CD8-positive, alpha-beta memory T cell (primary cell): ENCODE data around the gene CCBE1. TPM values are rescaled to one million over a fixed set of nuclear protein-coding genes. Genes with fewer than 3 reads are reported as not detected.
"Not testable (repeated sequence)": the region's sequence is repeated elsewhere in the genome, so short reads cannot be mapped to it uniquely, and the experiment has no call there.

Experiments
- CTCF ChIA-PET: fragments of 350-600 bp; sonication (Branson Sonifier 250); formaldehyde crosslinking; loops from one replicate; lab custom pipeline; 2021; ENCODE audit warnings: antibody characterized with exemption; lab: Charles Lee
- POLR2A ChIA-PET: fragments of 350-600 bp; sonication (Branson Sonifier 250); formaldehyde crosslinking; loops from one replicate; lab custom pipeline; 2021; ENCODE audit warnings: antibody characterized with exemption; lab: Charles Lee
- DNase-seq, 5 donors: peaks; one replicate each; pipeline versions ENCODE4 v3.0.0 to v3.0.0-alpha.2; 2020 to 2022; ENCODE audit warnings: mixed read lengths in 1 of 5
- H3K27ac ChIP-seq: one replicate; pipeline ENCODE4 v1.7.0; 2013; ENCODE audit warnings: low read depth, mild to moderate bottlenecking, low read length, moderate library complexity
- H3K27me3 ChIP-seq: 2 replicates; pipeline ENCODE4 v1.7.0; 2013; ENCODE audit warnings: low read length, mild to moderate bottlenecking; ENCODE audit not compliant: insufficient read depth, poor library complexity, severe bottlenecking
- H3K36me3 ChIP-seq: 2 replicates; pipeline ENCODE4 v1.7.0; 2013; ENCODE audit warnings: mild to moderate bottlenecking, low read length, moderate library complexity; ENCODE audit not compliant: insufficient read depth
- H3K4me1 ChIP-seq: 2 replicates; pipeline ENCODE4 v1.7.0; 2013; ENCODE audit warnings: mild to moderate bottlenecking, low read length, moderate library complexity; ENCODE audit not compliant: insufficient read depth
- H3K4me3 ChIP-seq: 2 replicates; pipeline ENCODE4 v1.7.0; 2013; ENCODE audit warnings: mild to moderate bottlenecking, low read length
- H3K9me3 ChIP-seq: 2 replicates; pipeline ENCODE4 v1.7.0; 2013; ENCODE audit warnings: mild to moderate bottlenecking, low read length
- H3K27ac Mint-ChIP-seq, 8 donors: one replicate each; pipeline ENCODE4 v1.8.0; 2020 to 2021; ENCODE audit warnings: mixed read lengths in 8 of 8, mild to moderate bottlenecking in 6 of 8, inconsistent platforms in 3 of 8, moderate library complexity in 3 of 8
- H3K27me3 Mint-ChIP-seq, 2 donors: one replicate each; pipeline ENCODE4 v1.8.0; 2020 to 2021; ENCODE audit warnings: mixed read lengths in 2 of 2, mild to moderate bottlenecking in 1 of 2, moderate library complexity in 1 of 2
- H3K36me3 Mint-ChIP-seq, 3 donors: one replicate each; pipeline ENCODE4 v1.8.0; 2020 to 2021; ENCODE audit warnings: mixed read lengths in 3 of 3, inconsistent platforms in 1 of 3, mild to moderate bottlenecking in 1 of 3
- H3K4me1 Mint-ChIP-seq, 3 donors: one replicate each; pipeline ENCODE4 v1.8.0; 2020 to 2021; ENCODE audit warnings: mixed read lengths in 3 of 3, inconsistent platforms in 1 of 3, mild to moderate bottlenecking in 1 of 3
- H3K4me3 Mint-ChIP-seq, 7 donors: one replicate each; pipeline ENCODE4 v1.8.0; 2020 to 2021; ENCODE audit warnings: mixed read lengths in 7 of 7, mild to moderate bottlenecking in 6 of 7, moderate library complexity in 4 of 7, inconsistent platforms in 2 of 7
- H3K9me3 Mint-ChIP-seq, 5 donors: one replicate each; pipeline ENCODE4 v1.8.0; 2020 to 2022; ENCODE audit warnings: mixed read lengths in 5 of 5, mild to moderate bottlenecking in 3 of 5, moderate library complexity in 2 of 5, inconsistent platforms in 1 of 5
- polyA plus RNA-seq: library from polyadenylated mRNA; unstranded; fragments of 300-500 nt; fragmentation: Illumina TruSeq; gene quantifications from one replicate; pipeline ENCODE4 v1.2.3, GENCODE V29; 2021
- total RNA-seq, 2 experiments: library from RNA; stranded (reverse); gene quantifications; one replicate each; pipeline ENCODE4 v1.2.3, GENCODE V29; 2021

CCBE1 gene
- total and polyA plus RNA-seq, 3 experiments from 2014 or later: not detected

- Mint-ChIP-seq H3K4me3 (no peak overlapping the region), H3K27me3 (peaks cover 0 to 7% of the 10 kb centered on the region in 2 donors), H3K27ac (no peak overlapping the region), H3K36me3 (no peaks in the 10 kb centered on the region), H3K9me3 (peaks cover 0 to 7% (median 2%) of the 10 kb centered on the region in 5 donors), H3K4me1 (no peaks in the 10 kb centered on the region)
- DNase-seq: no peak
- no peak overlapping the region for H3K4me3 ChIP-seq
- no peaks in the 10 kb centered on the region for H3K9me3 ChIP-seq
- H3K27ac ChIP-seq: no peak overlapping the region
- ChIA-PET POLR2A (no interaction called here), CTCF (no interaction called here)
- no peaks in the 10 kb centered on the region for H3K36me3 ChIP-seq
- H3K4me1 ChIP-seq: no peaks in the 10 kb centered on the region
- H3K27me3 ChIP-seq: no peaks in the 10 kb centered on the region
Observed at GRCh38 chr18:59528866-59529265, 168.4 kb downstream of the CCBE1 start.

- Histone ChIP-seq H3K36me3 (no peaks in the 10 kb centered on the region), H3K27ac (no peak overlapping the region), H3K4me1 (no peaks in the 10 kb centered on the region), H3K9me3 (no peaks in the 10 kb centered on the region), H3K27me3 (no peaks in the 10 kb centered on the region), H3K4me3 (no peak overlapping the region)
- Mint-ChIP-seq H3K9me3 (peaks cover 0 to 11% (median 3%) of the 10 kb centered on the region in 5 donors), H3K36me3 (no peaks in the 10 kb centered on the region), H3K27ac (no peak overlapping the region), H3K4me3 (no peak overlapping the region), H3K27me3 (no peaks in the 10 kb centered on the region), H3K4me1 (no peaks in the 10 kb centered on the region)
- POLR2A ChIA-PET: no interaction called here
- no peak for DNase-seq
- CTCF ChIA-PET: no interaction called here
Observed at GRCh38 chr18:59520562-59521355, 176.5 kb downstream of the CCBE1 start.

- Mint-ChIP-seq H3K4me1 (no peaks in the 10 kb centered on the region), H3K9me3 (peaks cover 0 to 5% (median 3%) of the 10 kb centered on the region in 5 donors), H3K27me3 (peaks cover 0 to 6% of the 10 kb centered on the region in 2 donors), H3K36me3 (no peaks in the 10 kb centered on the region), H3K27ac (no peak overlapping the region), H3K4me3 (no peak overlapping the region)
- H3K4me3 ChIP-seq: no peak overlapping the region
- POLR2A ChIA-PET: no interaction called here
- DNase-seq: no peak
- no peak overlapping the region for H3K27ac ChIP-seq
- no peaks in the 10 kb centered on the region for H3K27me3 ChIP-seq
- CTCF ChIA-PET: no interaction called here
- H3K4me1 ChIP-seq: no peaks in the 10 kb centered on the region
- H3K36me3 ChIP-seq: no peaks in the 10 kb centered on the region
- no peaks in the 10 kb centered on the region for H3K9me3 ChIP-seq
Observed at GRCh38 chr18:59518705-59519104, 178.5 kb downstream of the CCBE1 start.

GRCh38 chr18:59517446-59518165 lies 179.6 kb downstream of the CCBE1 start:
- H3K36me3 ChIP-seq: no peaks in the 10 kb centered on the region
- H3K36me3 Mint-ChIP-seq: no peaks in the 10 kb centered on the region
- no peak overlapping the region for H3K4me3 Mint-ChIP-seq
- no peak for DNase-seq
- H3K4me3 ChIP-seq: no peak overlapping the region
- H3K9me3 ChIP-seq: no peaks in the 10 kb centered on the region
- H3K27me3 ChIP-seq: no peaks in the 10 kb centered on the region
- ChIA-PET POLR2A (no interaction called here), CTCF (no interaction called here)
- H3K9me3 Mint-ChIP-seq: peaks cover 0 to 5% (median 3%) of the 10 kb centered on the region in 5 donors
- no peak overlapping the region for H3K27ac ChIP-seq
- H3K27me3 Mint-ChIP-seq: peaks cover 6 to 9% of the 10 kb centered on the region in 2 donors
- H3K4me1 ChIP-seq: no peaks in the 10 kb centered on the region
- H3K4me1 Mint-ChIP-seq: no peaks in the 10 kb centered on the region
- no peak overlapping the region for H3K27ac Mint-ChIP-seq

- H3K4me1 Mint-ChIP-seq: no peaks in the 10 kb centered on the region
- H3K4me3 ChIP-seq: no peak overlapping the region
- peaks cover 9 to 14% of the 10 kb centered on the region in 2 donors for H3K27me3 Mint-ChIP-seq
- peaks cover 0 to 1% (median 0%) of the 10 kb centered on the region in 3 donors for H3K36me3 Mint-ChIP-seq
- H3K9me3 Mint-ChIP-seq: peaks cover 1 to 5% (median 3%) of the 10 kb centered on the region in 5 donors
- ChIA-PET CTCF (no interaction called here), POLR2A (no interaction called here)
- H3K36me3 ChIP-seq: no peaks in the 10 kb centered on the region
- no peak overlapping the region for H3K27ac ChIP-seq
- no peaks in the 10 kb centered on the region for H3K27me3 ChIP-seq
- H3K27ac Mint-ChIP-seq: no peak overlapping the region
- no peaks in the 10 kb centered on the region for H3K4me1 ChIP-seq
- H3K4me3 Mint-ChIP-seq: no peak overlapping the region
- H3K9me3 ChIP-seq: no peaks in the 10 kb centered on the region
- no peak for DNase-seq
Observed at GRCh38 chr18:59516356-59517155, 180.7 kb downstream of the CCBE1 start.

GRCh38 chr18:59515956-59516355 lies 181.3 kb downstream of the CCBE1 start:
- H3K27me3 Mint-ChIP-seq: peaks cover 9 to 15% of the 10 kb centered on the region in 2 donors
- H3K4me1 Mint-ChIP-seq, H3K27me3 ChIP-seq, CTCF ChIA-PET, H3K9me3 ChIP-seq, H3K4me3 ChIP-seq, DNase-seq, H3K36me3 ChIP-seq, H3K9me3 Mint-ChIP-seq, H3K27ac Mint-ChIP-seq, H3K4me3 Mint-ChIP-seq, H3K27ac ChIP-seq, POLR2A ChIA-PET, H3K36me3 Mint-ChIP-seq, H3K4me1 ChIP-seq: not testable (repeated sequence)

GRCh38 chr18:59515147-59515546 lies 182.1 kb downstream of the CCBE1 start:
- H3K27me3 Mint-ChIP-seq: peaks cover 9 to 15% of the 10 kb centered on the region in 2 donors

More at GRCh38 chr18:59515147-59515546, 182.1 kb downstream of the CCBE1 start:
- Histone ChIP-seq H3K4me1 (no peaks in the 10 kb centered on the region), H3K4me3 (no peak overlapping the region), H3K27ac (no peak overlapping the region), H3K27me3 (no peaks in the 10 kb centered on the region), H3K36me3 (no peaks in the 10 kb centered on the region), H3K9me3 (no peaks in the 10 kb centered on the region)
- DNase-seq: no peak
- Mint-ChIP-seq H3K4me1 (no peaks in the 10 kb centered on the region), H3K9me3 (peaks cover 2 to 7% (median 3%) of the 10 kb centered on the region in 5 donors), H3K36me3 (peaks cover 0 to 1% (median 0%) of the 10 kb centered on the region in 3 donors), H3K4me3 (no peak overlapping the region), H3K27ac (no peak overlapping the region)
- ChIA-PET POLR2A (no interaction called here), CTCF (no interaction called here)
